Measurements from ENCODE around the gene ATP8A2. TPM values are rescaled to one million over a fixed set of nuclear protein-coding genes. Genes with fewer than 3 reads are reported as not detected.

Gene ATP8A2
- total and polyA plus RNA-seq, 10 of the 15 experiments (the other 5 are each of a cell fraction or from before 2014, with no cell fraction given) = 0.01 to 0.04 (median 0.04) TPM; not detected in 7

- CTCF ChIA-PET = no interaction called here
- no peak overlapping the region for H3K4me3 ChIP-seq
- H3K27ac ChIP-seq (ENCODE audit: control insufficient read depth, insufficient read depth) = no peak overlapping the region
- RAD21 ChIA-PET (ENCODE audit: unreplicated experiment) = no interaction called here
- no peak overlapping the region for H3K9ac ChIP-seq (ENCODE audit: control insufficient read depth, insufficient read depth, low read length)
- DNase-seq (ENCODE audit: low read depth, low spot score) (no peak), ATAC-seq (no peak), FAIRE-seq (no peak)
- H3K4me2 ChIP-seq (ENCODE audit: control insufficient read depth, insufficient read depth) = no peak overlapping the region
- BruUV-seq (replicated peaks) = no TSS peak
- H3K36me3 ChIP-seq (ENCODE audit: control insufficient read depth in 2 of 2, insufficient read depth in 2 of 2, low read length in 1 of 2) = no peaks in the 10 kb centered on the region
- no peaks in the 10 kb centered on the region for H3K9me3 ChIP-seq (replicated peaks; ENCODE audit: control insufficient read depth, insufficient read depth, low read length)
- in situ Hi-C loops (cut with MboI) = no loop called here
- H4K20me1 ChIP-seq (ENCODE audit: control insufficient read depth, insufficient read depth) = no peaks in the 10 kb centered on the region
- whole genome bisulfite sequencing (ENCODE audit: insufficient coverage, insufficient replicate concordance, low lambda C conversion rate, missing lambda C conversion rate) = 22% methylated on average over 2 of the region's 2 CpGs
- H3K79me2 ChIP-seq (ENCODE audit: control insufficient read depth, insufficient read depth, low read length) = no peaks in the 10 kb centered on the region
- SMC1A ChIA-PET (ENCODE audit: uncharacterized antibody, unreplicated experiment) = no interaction called here
- no peaks in the 10 kb centered on the region for H3K27me3 ChIP-seq (replicated peaks in 1 of 2; ENCODE audit: control insufficient read depth in 2 of 2, insufficient read depth in 2 of 2, low read length in 1 of 2)
- POLR2A ChIA-PET = no interaction called here
- TF ChIP-seq TBL1XR1 (IDR thresholded peaks at IDR 0.05; ENCODE audit: low read depth, low read length) (no peak), SREBF1 (IDR thresholded peaks at IDR 0.05; ENCODE audit: low read length) (no peak), ATF7 (IDR thresholded peaks at IDR 0.05; ENCODE audit: low read depth) (no peak), TCF3 (IDR thresholded peaks at IDR 0.05; ENCODE audit: borderline replicate concordance, insufficient read depth, low read depth, low read length) (no peak), NBN (IDR thresholded peaks at IDR 0.05) (no peak), MXI1 (IDR thresholded peaks at IDR 0.05; ENCODE audit: low read depth, low read length) (no peak), PML (IDR thresholded peaks at IDR 0.05; ENCODE audit: low read length) (no peak), FOXK2 (IDR thresholded peaks at IDR 0.05) (no peak), ZBTB4 (CRISPR knock-in tag; IDR thresholded peaks at IDR 0.05) (no peak)
- no peak overlapping the region for H2AFZ ChIP-seq (ENCODE audit: control insufficient read depth, low read depth, low read length)
- no peaks in the 10 kb centered on the region for H3K4me1 ChIP-seq (ENCODE audit: control insufficient read depth, insufficient read depth, low read length)
- intact Hi-C loops (cut with micrococcal nuclease; ENCODE audit: unreplicated experiment) = no loop called here
These were observed 307.4 kb downstream of the ATP8A2 start for GRCh38 chr13:25679159-25679558.

Data from GM12878 (cell line).